H1 (cell line): ENCODE data around the gene MTERF1. TPM values are rescaled to one million over a fixed set of nuclear protein-coding genes. Genes with fewer than 3 reads are reported as not detected.

Experiments
- CTCF ChIA-PET: fragments of 300-600 bp; sonication (Branson Sonifier 250); formaldehyde crosslinking; loops from one replicate; lab custom pipeline; 2021; ENCODE audit not compliant: partially characterized antibody; lab: Charles Lee
- POLR2A ChIA-PET: fragments of 300-600 bp; sonication (Branson Sonifier 250); formaldehyde crosslinking; loops from one replicate; lab custom pipeline; 2021; ENCODE audit warnings: inconsistent platforms; ENCODE audit not compliant: partially characterized antibody; lab: Charles Lee
- DNase-seq, 2 experiments: peaks; one replicate each; pipeline versions ENCODE4 v3.0.0 to v3.0.0-alpha.2; 2010 to 2022; ENCODE audit warnings: low spot score in 2 of 2, low read depth in 1 of 2, mixed read lengths in 1 of 2
- FAIRE-seq: peaks from 2 replicates; lab custom pipeline; 2011; peaks lifted over from hg19 to GRCh38; lab: Jason Lieb, UNC
- H2AFZ ChIP-seq: 2 replicates; pipeline ENCODE4 v1.8.1; 2012; ENCODE audit warnings: low read length, inconsistent platforms
- H2AK5ac ChIP-seq: 2 replicates; pipeline ENCODE4 v1.6.1; 2013; ENCODE audit warnings: low read depth, low read length
- H2BK120ac ChIP-seq: replicated peaks from 2 replicates; pipeline ENCODE3; 2013; ENCODE audit warnings: low read depth, low read length, inconsistent platforms
- H2BK12ac ChIP-seq: 2 replicates; pipeline ENCODE4 v1.6.1; 2013; ENCODE audit warnings: low read depth, low read length
- H2BK15ac ChIP-seq: 2 replicates; pipeline ENCODE4 v1.6.1; 2013; ENCODE audit warnings: low read length
- H2BK20ac ChIP-seq: 2 replicates; pipeline ENCODE4 v1.6.1; 2013; ENCODE audit warnings: low read length
- H2BK5ac ChIP-seq: 2 replicates; pipeline ENCODE4 v1.6.1; 2013; ENCODE audit warnings: low read depth, low read length
- H3K14ac ChIP-seq: 2 replicates; pipeline ENCODE4 v1.6.1; 2013; ENCODE audit warnings: inconsistent platforms; ENCODE audit not compliant: insufficient read length
- H3K18ac ChIP-seq: 2 replicates; pipeline ENCODE4 v1.6.1; 2013; ENCODE audit warnings: low read length; ENCODE audit errors: extremely low read depth
- H3K23ac ChIP-seq: 2 replicates; pipeline ENCODE4 v1.6.1; 2013; ENCODE audit warnings: inconsistent platforms; ENCODE audit not compliant: insufficient read length
- H3K23me2 ChIP-seq: 2 replicates; pipeline ENCODE4 v1.6.1; 2013; ENCODE audit warnings: low read depth, low read length
- H3K27ac ChIP-seq: 2 replicates; pipeline ENCODE4 v1.6.1; 2011; ENCODE audit warnings: low read depth, low read length, inconsistent platforms
- H3K27me3 ChIP-seq, 4 experiments: replicated peaks in 1 of 4; 1 replicate in 1 of 4; 2 replicates in 3 of 4; pipeline versions ENCODE4 v1.6.1 to v1.8.1; 2011 to 2013; ENCODE audit warnings: low read length in 3 of 4, mild to moderate bottlenecking in 3 of 4, inconsistent platforms in 2 of 4, mixed read lengths in 2 of 4, moderate library complexity in 1 of 4; ENCODE audit not compliant: control insufficient read depth in 3 of 4, insufficient read depth in 3 of 4; ENCODE audit errors: extremely low read depth in 1 of 4
- H3K36me3 ChIP-seq, 4 experiments: 2 replicates each; pipeline versions ENCODE4 v1.6.1 to v1.8.1; 2011 to 2013; ENCODE audit warnings: mild to moderate bottlenecking in 4 of 4, low read length in 3 of 4, moderate library complexity in 2 of 4, control low read depth in 1 of 4, inconsistent platforms in 1 of 4; ENCODE audit not compliant: insufficient read depth in 4 of 4, control insufficient read depth in 2 of 4
- H3K4ac ChIP-seq: replicated peaks from 2 replicates; pipeline ENCODE3; 2013; ENCODE audit warnings: low read length, low read depth, mixed read lengths, inconsistent platforms; ENCODE audit not compliant: insufficient read length
- H3K4me1 ChIP-seq, 4 experiments: replicated peaks in 1 of 4; 1 replicate in 1 of 4; 2 replicates in 3 of 4; pipeline versions ENCODE4 v1.6.1 to v1.8.1; 2011 to 2013; ENCODE audit warnings: low read length in 3 of 4, inconsistent platforms in 2 of 4, mixed read lengths in 1 of 4; ENCODE audit not compliant: insufficient read depth in 4 of 4, control insufficient read depth in 3 of 4
- H3K4me2 ChIP-seq, 2 experiments: 2 replicates each; pipeline versions ENCODE4 v1.6.1 to v1.8.1; 2011 to 2013; ENCODE audit warnings: low read depth in 2 of 2, low read length in 2 of 2, control low read depth in 1 of 2, inconsistent platforms in 1 of 2, mild to moderate bottlenecking in 1 of 2; ENCODE audit not compliant: insufficient read depth in 1 of 2
- H3K4me3 ChIP-seq, 4 experiments: fragments of 200-600, 300-600 bp in 1 of 4; sonication (generic), shearing (Covaris generic), sonication (Bioruptor Twin) in 1 of 4; 2 replicates each; pipeline versions ENCODE4 v1.5.1 to v1.8.1; 2011 to 2016; ENCODE audit warnings: low read length in 4 of 4, low read depth in 3 of 4, control low read depth in 2 of 4, inconsistent platforms in 2 of 4, mild to moderate bottlenecking in 2 of 4, mixed read lengths in 1 of 4, moderate library complexity in 1 of 4; ENCODE audit not compliant: insufficient read depth in 2 of 4; ENCODE audit errors: extremely low read depth in 1 of 4
- H3K56ac ChIP-seq: replicated peaks from 2 replicates; pipeline ENCODE3; 2013; ENCODE audit warnings: low read depth, mild to moderate bottlenecking, mixed read lengths, low read length, inconsistent platforms; ENCODE audit not compliant: insufficient read length
- H3K79me1 ChIP-seq: 2 replicates; pipeline ENCODE4 v1.6.1; 2013; ENCODE audit warnings: low read depth, low read length, control low read depth
- H3K79me2 ChIP-seq, 2 experiments: 2 replicates each; pipeline versions ENCODE4 v1.6.1 to v1.8.1; 2012 to 2013; ENCODE audit warnings: low read length in 2 of 2, mild to moderate bottlenecking in 2 of 2, inconsistent platforms in 1 of 2; ENCODE audit not compliant: insufficient read depth in 2 of 2, control insufficient read depth in 1 of 2
- H3K9ac ChIP-seq, 4 experiments: replicated peaks in 1 of 4; 1 replicate in 1 of 4; 2 replicates in 3 of 4; pipeline versions ENCODE4 v1.6.1 to v1.8.1; 2011 to 2013; ENCODE audit warnings: low read depth in 3 of 4, low read length in 3 of 4, control low read depth in 2 of 4, mild to moderate bottlenecking in 2 of 4, moderate library complexity in 2 of 4, inconsistent platforms in 1 of 4; ENCODE audit errors: extremely low read depth in 1 of 4
- H3K9me3 ChIP-seq, 2 experiments: 2 replicates each; pipeline versions ENCODE4 v1.6.1 to v1.8.1; 2012 to 2013; ENCODE audit warnings: mild to moderate bottlenecking in 2 of 2, moderate library complexity in 2 of 2, control low read depth in 1 of 2, inconsistent platforms in 1 of 2, low read depth in 1 of 2, low read length in 1 of 2, mixed read lengths in 1 of 2; ENCODE audit not compliant: insufficient read depth in 2 of 2
- H4K20me1 ChIP-seq, 2 experiments: replicated peaks in 1 of 2; 2 replicates each; pipeline versions ENCODE3 to v1.8.1; 2011 to 2013; ENCODE audit warnings: inconsistent platforms in 2 of 2, low read length in 2 of 2, mild to moderate bottlenecking in 1 of 2; ENCODE audit not compliant: insufficient read depth in 2 of 2, control insufficient read depth in 1 of 2
- H4K5ac ChIP-seq: 2 replicates; pipeline ENCODE4 v1.6.1; 2013; ENCODE audit warnings: low read length, low read depth, mixed read lengths, inconsistent platforms; ENCODE audit not compliant: insufficient read length
- H4K8ac ChIP-seq: 2 replicates; pipeline ENCODE4 v1.8.0; 2013; ENCODE audit warnings: mild to moderate bottlenecking, moderate library complexity, low read length, inconsistent platforms; ENCODE audit not compliant: insufficient read depth; ENCODE audit errors: extremely low read depth
- H4K91ac ChIP-seq: replicated peaks from 2 replicates; pipeline ENCODE3; 2013; ENCODE audit warnings: low read length, mixed read lengths, inconsistent platforms; ENCODE audit not compliant: insufficient read length
- BRCA1 ChIP-seq: IDR thresholded peaks from 2 replicates; pipeline ENCODE4 v1.6.1; 2012; ENCODE audit warnings: low read depth, low read length, improper control_type of control experiment
- CBX8 ChIP-seq: fragments of 300-800, 300-1000 bp; sonication (generic); IDR thresholded peaks from 2 replicates; pipeline ENCODE4 v1.7.1; 2016; ENCODE audit warnings: low read depth, low read length, borderline replicate concordance
- EGR1 ChIP-seq: IDR thresholded peaks from 2 replicates; pipeline ENCODE4 v1.6.1; 2011; ENCODE audit warnings: low read depth, low read length, borderline replicate concordance
- JUND ChIP-seq: IDR thresholded peaks from 2 replicates; pipeline ENCODE4 v1.6.1; 2011; ENCODE audit warnings: mild to moderate bottlenecking, improper control_type of control experiment, low read length
- POLR2AphosphoS5 ChIP-seq: IDR thresholded peaks from 2 replicates; pipeline ENCODE4 v1.6.1; 2011; ENCODE audit warnings: low read depth, low read length
- RAD21 ChIP-seq, 2 experiments: IDR thresholded peaks in 1 of 2; conservative IDR thresholded peaks in 1 of 2; 2 replicates each; pipeline ENCODE4 v1.6.1; 2011; ENCODE audit warnings: low read depth in 2 of 2, low read length in 2 of 2, improper control_type of control experiment in 1 of 2, inconsistent platforms in 1 of 2, mild to moderate bottlenecking in 1 of 2, moderate library complexity in 1 of 2
- RFX5 ChIP-seq: IDR thresholded peaks from 2 replicates; pipeline ENCODE4 v1.6.1; 2011; ENCODE audit warnings: low read depth, low read length, improper control_type of control experiment, borderline replicate concordance
- TAF1 ChIP-seq: IDR thresholded peaks from 2 replicates; pipeline ENCODE4 v1.6.1; 2011; ENCODE audit warnings: mild to moderate bottlenecking, low read depth, low read length
- USF2 ChIP-seq: IDR thresholded peaks from 2 replicates; pipeline ENCODE4 v1.6.1; 2011; ENCODE audit warnings: low read length, improper control_type of control experiment
- WGBS, 2 experiments: shearing (Covaris generic) in 1 of 2; methylation state at CpG; one replicate each; pipeline versions ENCODE4 v1.1.6 to v1.1.7; 2013 to 2015; ENCODE audit warnings: low lambda C conversion rate in 2 of 2, mixed read lengths in 2 of 2, inconsistent platforms in 1 of 2, low coverage in 1 of 2, missing lambda C conversion rate in 1 of 2; ENCODE audit not compliant: insufficient replicate concordance in 2 of 2, insufficient coverage in 1 of 2, insufficient read length in 1 of 2; ENCODE audit errors: extremely low coverage in 1 of 2, missing lambda C conversion rate in 1 of 2; 5-methylcytosine and 5-hydroxymethylcytosine counted together
- polyA plus RNA-seq, 7 experiments: library from polyadenylated mRNA; depleted of rRNA in 3 of 7; stranded (reverse) in 5 of 7; unstranded in 2 of 7; fragments of >200 nt in 5 of 7; fragments of 200-250 nt in 2 of 7; gene quantifications; 1 replicate in 5 of 7; 2 replicates in 1 of 7; 4 replicates in 1 of 7; pipeline versions ENCODE4 v1.2.1 to v1.2.3, GENCODE V29; 2011 to 2013; ENCODE audit warnings: missing spikeins in 2 of 7, mixed read lengths in 2 of 7
- total RNA-seq: library from RNA; stranded (reverse); fragmentation: NEBNext Ultra II Directional; extraction: Animal tissue kit (Norgen Biotek cat#: 25700); gene quantifications from 2 replicates; pipeline ENCODE4 v1.2.1, GENCODE V29; 2021
- TF ChIP-seq, protein P1 (sequence below): IDR thresholded peaks from 2 replicates; pipeline ENCODE4 v1.6.1; 2011; ENCODE audit warnings: low read depth, mild to moderate bottlenecking, low read length; ENCODE audit not compliant: insufficient read depth
- TF ChIP-seq, protein P2 (sequence below): IDR thresholded peaks from 2 replicates; pipeline ENCODE4 v1.6.1; 2012; ENCODE audit warnings: inconsistent platforms

MTERF1 gene
- total and polyA plus RNA-seq, 2 of the 8 experiments (the other 6 are each of a cell fraction or from before 2014, with no cell fraction given) = 4.5 to 12.6 TPM

- no peak for FAIRE-seq
- Histone ChIP-seq H2BK5ac (no peak overlapping the region), H3K56ac (no peak overlapping the region)
- TF ChIP-seq JUND = no peak
- TF ChIP-seq, protein P1, sequence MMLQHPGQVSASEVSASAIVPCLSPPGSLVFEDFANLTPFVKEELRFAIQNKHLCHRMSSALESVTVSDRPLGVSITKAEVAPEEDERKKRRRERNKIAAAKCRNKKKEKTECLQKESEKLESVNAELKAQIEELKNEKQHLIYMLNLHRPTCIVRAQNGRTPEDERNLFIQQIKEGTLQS = no peak
- TF ChIP-seq EGR1 = no peak
- TF ChIP-seq USF2 = no peak
- TF ChIP-seq TAF1 = no peak
- no peak for TF ChIP-seq POLR2AphosphoS5
- TF ChIP-seq RAD21 (IDR thresholded peaks at IDR 0.05 in 1 of 2, conservative IDR thresholded peaks at IDR 0.05 in 1 of 2; ENCODE audit: low read depth in 2 of 2, low read length in 2 of 2) = no peak
- TF ChIP-seq BRCA1 = no peak
- TF ChIP-seq, protein P2, sequence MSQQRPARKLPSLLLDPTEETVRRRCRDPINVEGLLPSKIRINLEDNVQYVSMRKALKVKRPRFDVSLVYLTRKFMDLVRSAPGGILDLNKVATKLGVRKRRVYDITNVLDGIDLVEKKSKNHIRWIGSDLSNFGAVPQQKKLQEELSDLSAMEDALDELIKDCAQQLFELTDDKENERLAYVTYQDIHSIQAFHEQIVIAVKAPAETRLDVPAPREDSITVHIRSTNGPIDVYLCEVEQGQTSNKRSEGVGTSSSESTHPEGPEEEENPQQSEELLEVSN = no peak
- no peak for TF ChIP-seq RFX5
- TF ChIP-seq CBX8 = no peak
- TF ChIP-seq, all 59 proteins: peak for 0
- H4K5ac ChIP-seq = no peak overlapping the region
- POLR2A ChIA-PET = interaction anchor here (1.1 kb wide), 1 partner anchor 29 kb away, joined by 3 read pairs; no protein-coding TSS in a partner anchor
- no peaks in the 10 kb centered on the region for H3K4me1 ChIP-seq
- H3K18ac ChIP-seq = no peak overlapping the region
- H3K36me3 ChIP-seq = no peaks in the 10 kb centered on the region
- no peak overlapping the region for H4K91ac ChIP-seq
- H3K23ac ChIP-seq = no peak overlapping the region
- no peak overlapping the region for H3K4me2 ChIP-seq
- no peaks in the 10 kb centered on the region; a peak in 1 of 4 replicates for H3K79me2 ChIP-seq
- no peaks in the 10 kb centered on the region for H3K9me3 ChIP-seq
- H3K23me2 ChIP-seq = no peaks in the 10 kb centered on the region
- H2BK12ac ChIP-seq = no peak overlapping the region
- H3K9ac ChIP-seq = no peak overlapping the region; a peak in 1 of 7 replicates
- H3K14ac ChIP-seq = no peak overlapping the region
- no peak overlapping the region for H2AK5ac ChIP-seq
- no peak overlapping the region for H3K4me3 ChIP-seq
- H4K20me1 ChIP-seq = no peaks in the 10 kb centered on the region
- CTCF ChIA-PET = interaction anchor here (0.7 kb wide), 2 partner anchors 29 to 197 kb away, joined by 3 to 4 read pairs; no protein-coding TSS in a partner anchor
- no peak for DNase-seq
- H3K27ac ChIP-seq = no peak overlapping the region
- no peak overlapping the region for H2BK20ac ChIP-seq
- no peaks in the 10 kb centered on the region for H3K79me1 ChIP-seq
- H3K4ac ChIP-seq = no peak overlapping the region
- no peak overlapping the region for H4K8ac ChIP-seq
- no peak overlapping the region for H2AFZ ChIP-seq
- no peak overlapping the region for H2BK15ac ChIP-seq
- WGBS, 2 experiments = 94% methylated on average over 4 of the region's 4 CpGs; no CpG with 5 or more reads in 1 of the 2 experiments
- no peak overlapping the region for H2BK120ac ChIP-seq
- no peaks in the 10 kb centered on the region for H3K27me3 ChIP-seq
These were observed 30.6 kb upstream of the MTERF1 start for GRCh38 chr7:91911121-91911520.
